Hematopoietic multipotent progenitor cell treated with erythropoietin and hydrocortisone succinate and interleukin-3 and kit ligand, for 8 days (in vitro differentiated cells): ENCODE results near the gene TBPL2.
"Not testable (repeated sequence)": the region's sequence is repeated elsewhere in the genome, so short reads cannot be mapped to it uniquely, and the experiment has no call there.

Experiments used
- DNase-seq: peaks from one replicate; pipeline ENCODE4 v3.0.0-alpha.2; 2015

The TBPL2 gene

DNA sequence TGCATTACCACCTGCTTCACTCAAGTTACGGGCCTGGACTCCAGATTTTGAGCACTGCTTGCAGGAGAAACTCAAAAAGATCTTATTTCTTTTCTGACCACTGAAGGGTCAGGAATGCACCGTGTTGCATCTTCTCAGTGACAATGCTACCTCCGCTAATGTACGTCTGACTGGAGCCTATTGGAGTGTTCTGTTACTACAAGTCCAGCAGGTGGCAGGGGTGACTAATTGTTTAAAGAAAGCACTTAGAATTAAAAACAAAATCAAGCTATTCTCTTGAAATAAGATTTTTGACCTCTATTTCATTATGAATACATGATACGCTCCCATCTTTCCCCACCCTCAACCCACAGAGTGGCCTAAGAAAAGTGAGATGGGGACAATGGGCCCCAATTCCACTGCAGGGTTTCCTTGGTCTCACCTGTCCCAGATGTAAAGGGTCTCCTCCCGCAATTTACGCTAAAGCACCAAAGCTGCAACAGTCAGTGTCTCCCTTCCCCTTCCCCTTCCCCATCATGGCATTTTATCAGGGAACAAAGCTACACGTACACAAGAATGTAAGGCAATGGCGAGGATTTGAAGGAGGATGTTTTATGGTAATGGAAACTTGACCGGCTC is 2.2 kb downstream of the TBPL2 start:
- peak; percentile 75 for DNase-seq

DNA sequence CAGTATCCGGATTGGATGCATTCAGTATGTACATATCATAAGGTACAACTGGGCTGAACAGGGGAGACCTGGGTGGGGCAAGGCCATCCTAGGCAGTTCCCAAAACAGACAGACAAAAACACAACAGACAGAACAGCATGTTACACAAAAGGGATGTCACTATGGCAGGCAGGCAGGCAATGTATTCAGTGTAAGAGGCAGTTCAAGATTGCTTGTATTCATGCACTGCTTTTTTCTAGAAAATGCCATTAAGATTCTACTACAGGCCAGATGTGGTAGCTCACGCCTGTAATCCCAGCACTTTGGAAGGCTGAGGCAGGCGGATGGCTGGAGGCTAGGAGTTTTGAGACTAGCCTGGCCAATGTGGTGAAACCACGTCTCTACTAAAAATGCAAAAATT is 3.5 kb downstream of the TBPL2 start:
- DNase-seq: no peak

DNA sequence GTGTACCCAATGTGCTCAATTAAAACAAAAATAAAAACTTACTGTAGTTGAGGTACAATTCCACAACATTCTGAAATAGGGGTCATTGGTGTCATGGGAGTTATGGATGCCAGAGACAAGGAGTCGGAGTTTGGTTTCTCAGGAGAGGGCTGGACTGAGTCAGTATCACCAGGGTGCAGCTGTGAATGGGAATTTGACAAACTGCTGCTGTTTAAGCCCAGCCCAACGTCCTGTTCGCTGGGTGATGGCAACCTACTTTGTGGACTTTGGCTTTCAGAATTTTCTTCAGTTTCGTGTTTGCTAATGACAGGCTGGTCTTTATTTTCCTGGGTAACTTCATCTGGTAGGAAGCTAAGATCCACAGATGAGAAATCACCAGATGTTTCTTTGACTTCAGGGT is 3.9 kb downstream of the TBPL2 start:
- DNase-seq: no peak

DNA sequence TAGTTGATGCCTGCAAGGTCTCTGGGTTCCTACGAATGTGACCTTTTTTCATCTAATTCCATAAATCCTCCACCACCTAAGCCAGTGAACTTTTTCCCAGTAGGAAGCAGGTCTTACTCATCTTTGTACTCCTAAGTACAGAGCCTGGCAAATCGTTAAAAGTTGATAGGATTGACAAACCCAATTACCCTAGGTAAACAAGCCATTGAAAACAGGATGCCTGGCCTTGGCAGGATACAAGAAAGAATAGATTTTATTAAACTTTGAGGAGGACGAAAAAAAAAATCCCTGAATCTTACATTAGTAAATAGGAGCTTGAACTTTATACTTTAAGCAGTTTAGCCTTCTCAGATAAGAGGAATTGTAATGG is 5.6 kb downstream of the TBPL2 start:
- DNase-seq: no peak

DNA sequence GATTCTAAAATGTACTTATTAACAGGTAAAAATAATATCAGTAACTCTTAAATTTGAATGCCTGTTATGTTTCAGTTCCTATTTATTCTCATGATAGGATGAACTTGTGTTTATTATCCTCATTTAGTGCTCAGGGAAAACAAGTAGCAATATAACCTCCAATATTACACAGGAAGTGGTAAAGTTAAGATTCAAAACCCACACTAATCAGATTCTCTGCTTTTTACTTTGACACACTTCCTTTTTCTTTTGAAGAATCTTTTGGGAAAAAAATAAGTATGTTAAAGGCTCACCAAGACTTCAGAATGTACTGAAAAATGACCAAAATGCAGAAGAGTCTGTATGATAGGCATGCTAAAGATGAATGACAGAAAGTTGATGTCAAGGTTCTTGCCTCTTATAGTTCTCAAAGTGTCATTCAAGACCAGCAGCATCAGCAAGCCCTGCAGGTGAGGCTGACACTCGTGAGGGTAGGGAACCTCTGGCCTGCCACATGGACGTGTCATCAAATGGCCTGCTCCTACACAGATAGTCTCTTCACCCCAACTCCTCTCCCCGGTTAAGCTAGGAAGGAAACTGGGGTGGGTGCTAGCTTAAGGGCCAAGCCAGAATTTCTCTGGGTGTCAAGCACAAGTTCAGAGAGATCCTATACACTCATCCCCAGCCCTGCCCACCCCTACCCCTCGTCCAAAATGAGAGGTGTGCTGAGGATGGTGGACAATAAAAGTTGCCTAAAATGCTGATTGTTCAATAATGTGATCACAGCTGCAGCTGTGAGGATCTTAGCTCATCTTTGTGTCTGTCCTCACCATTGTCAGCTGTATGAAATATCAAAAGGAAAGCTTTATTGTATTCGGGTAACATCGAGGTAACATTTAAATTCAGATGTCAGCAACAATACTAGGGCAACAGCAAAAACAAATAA is 6.3 kb downstream of the TBPL2 start:
- no peak for DNase-seq

DNA sequence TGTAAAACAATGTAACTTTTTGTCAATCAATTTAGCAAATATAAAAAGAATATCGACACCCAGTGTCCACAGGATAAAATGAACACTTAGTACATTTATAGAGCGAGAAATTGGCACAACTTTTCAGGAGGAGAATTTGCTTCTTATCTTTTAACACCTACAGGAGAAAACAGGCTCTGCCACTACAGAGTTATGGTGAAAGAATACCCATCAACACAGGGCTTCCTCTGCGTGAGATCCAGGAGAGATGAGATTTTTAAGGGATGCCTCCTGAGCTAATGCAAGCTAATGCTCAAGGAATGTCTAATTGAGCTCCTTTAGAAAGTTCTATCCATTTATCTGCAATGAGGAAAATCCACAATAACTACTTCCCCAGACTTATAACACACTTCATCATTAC is 7.8 kb downstream of the TBPL2 start:
- no peak for DNase-seq

DNA sequence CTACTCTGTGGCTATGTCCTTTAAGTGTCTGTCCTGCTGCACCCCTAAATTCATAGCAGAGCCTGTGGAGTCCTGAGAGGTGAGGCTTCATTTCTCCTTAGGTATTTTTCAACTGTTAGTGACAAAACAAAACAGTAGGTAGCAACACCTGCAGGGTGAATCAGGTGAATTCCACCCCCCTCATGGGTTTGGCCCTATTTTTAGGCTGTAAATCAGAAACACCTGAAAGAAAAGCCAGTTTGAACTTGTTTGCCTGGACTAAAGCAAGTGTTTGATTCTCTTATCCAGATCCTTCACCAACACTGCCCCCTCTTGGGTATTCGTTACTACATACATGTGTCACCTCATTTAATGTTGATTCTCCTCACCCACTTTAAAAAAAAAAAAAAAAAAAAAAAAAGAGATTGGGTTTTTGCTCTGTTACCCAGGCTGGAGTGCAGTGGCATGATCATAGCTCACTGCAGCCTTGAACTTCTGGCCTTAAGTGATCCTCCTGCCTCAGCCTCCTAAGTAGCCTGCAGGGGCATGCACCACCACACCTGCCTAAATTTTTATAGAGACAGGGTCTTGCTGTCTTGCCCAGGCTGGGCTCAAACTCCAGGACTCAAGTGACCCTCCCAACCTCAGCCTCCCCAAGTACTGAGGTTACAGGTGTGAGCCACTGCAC is 10.3 kb downstream of the TBPL2 start:
- DNase-seq: peak; percentile 89

DNA sequence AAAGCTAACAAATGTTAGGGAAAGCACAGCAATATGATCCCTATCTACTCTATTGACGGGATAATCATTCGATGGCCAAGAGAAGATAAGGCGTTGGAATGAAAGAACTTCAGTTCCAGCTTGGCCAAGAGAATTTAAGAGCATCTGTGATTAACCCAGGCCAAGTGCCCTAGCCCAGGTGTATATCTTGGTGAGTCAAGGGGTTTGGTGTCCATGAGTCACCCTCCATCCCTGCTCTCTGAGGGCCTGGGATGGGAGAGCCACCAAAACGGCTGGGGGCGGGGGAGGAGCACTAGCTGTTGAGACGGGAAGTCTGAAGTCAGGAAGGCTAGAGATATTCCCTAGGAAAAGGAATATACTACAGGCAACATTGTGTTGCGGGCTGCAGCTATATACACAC is 13.0 kb downstream of the TBPL2 start:
- DNase-seq: no peak

DNA sequence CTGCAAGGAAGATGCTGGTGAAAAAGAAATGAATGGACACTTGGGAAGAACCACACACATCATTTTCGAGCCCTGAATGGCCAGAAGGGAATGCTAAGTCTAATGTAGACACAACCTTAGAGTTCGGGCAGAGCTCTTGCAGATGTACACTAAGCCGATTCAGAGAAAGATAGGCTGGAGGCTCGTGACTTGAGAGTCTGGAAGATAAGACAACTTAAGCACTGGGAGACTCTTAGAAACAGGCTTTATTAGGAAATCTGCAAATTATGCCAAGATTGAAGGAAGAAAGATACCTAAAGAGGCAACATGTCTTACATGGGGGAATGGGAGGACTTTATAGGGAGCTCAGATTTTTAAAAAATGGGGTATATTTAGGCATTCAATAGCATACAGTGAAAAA is 13.5 kb downstream of the TBPL2 start:
- no peak for DNase-seq

DNA sequence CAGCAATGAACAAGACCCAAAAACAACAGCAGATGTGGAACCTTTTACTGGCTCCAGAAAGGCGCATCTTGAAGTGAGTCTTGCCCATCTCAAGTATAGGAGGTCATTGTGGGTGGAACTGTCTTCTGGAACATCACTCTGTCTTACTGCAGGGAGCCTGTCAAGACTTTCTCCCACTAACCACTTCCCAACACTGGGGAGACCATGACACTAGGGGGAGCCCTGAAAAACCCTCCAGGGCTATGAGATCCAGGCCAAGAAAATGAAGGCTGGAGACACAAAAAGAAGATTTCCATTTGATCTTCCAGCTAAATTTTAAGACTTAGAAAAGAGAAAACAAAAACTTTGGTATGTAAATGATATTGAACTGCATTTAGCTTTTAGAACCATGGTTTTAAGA is 15.3 kb downstream of the TBPL2 start:
- DNase-seq: no peak

DNA sequence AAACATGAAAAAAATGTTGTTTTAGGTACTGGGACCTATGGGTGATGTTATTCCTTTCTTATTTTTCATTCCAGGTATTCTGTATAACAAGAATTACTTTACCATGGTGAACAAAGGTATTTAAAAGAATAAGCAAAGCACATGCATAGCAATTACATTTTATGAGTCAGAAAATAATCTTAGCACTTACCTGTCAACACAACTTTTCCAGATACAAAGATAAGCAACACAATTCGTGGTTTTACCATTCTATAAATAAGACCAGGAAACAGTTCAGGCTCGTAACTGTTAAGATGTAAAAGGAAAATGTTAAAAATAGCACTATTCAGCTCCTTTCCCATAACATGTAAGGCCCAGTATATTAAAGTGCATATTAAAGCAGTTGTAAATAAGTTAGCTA is 16.4 kb downstream of the TBPL2 start:
- DNase-seq: no peak

DNA sequence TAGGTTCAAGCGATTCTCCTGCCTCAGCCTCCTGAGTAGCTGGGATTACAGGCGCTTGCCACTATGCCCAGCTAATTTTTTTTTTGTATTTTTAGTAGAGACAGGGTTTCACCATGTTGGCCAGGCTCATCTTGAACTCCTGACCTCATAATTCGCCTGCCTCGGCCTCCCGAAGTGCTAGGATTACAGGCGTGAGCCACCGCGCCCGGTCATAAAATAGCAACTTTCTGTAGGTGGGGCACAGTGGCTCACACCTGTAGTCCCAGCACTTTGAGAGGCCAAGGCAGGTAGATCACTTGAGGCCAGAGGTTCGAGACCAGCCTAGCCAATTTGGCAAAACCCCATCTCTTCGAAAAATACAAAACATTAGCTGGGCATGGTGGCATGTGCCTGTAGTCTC is 18.1 kb downstream of the TBPL2 start:
- DNase-seq: not testable (repeated sequence)

DNA sequence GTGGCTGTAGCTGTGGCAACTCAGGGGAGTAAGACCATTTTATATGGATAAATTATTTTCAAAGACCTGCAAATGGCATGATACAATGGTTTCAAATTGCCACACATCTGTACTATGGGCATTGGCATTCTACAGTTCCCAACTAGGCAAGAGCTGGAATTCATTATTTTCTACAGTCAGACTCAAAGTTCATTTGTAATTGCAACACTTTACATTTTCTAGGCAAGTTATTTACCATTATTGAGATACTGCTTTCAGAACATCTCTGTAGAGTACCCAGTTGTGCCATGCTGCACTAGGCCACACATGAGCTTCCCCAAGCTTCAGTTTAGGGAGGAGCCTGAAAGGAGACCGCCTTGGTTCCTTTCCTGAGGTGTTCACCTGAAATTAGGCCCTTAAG is 20.8 kb downstream of the TBPL2 start:
- DNase-seq: no peak

DNA sequence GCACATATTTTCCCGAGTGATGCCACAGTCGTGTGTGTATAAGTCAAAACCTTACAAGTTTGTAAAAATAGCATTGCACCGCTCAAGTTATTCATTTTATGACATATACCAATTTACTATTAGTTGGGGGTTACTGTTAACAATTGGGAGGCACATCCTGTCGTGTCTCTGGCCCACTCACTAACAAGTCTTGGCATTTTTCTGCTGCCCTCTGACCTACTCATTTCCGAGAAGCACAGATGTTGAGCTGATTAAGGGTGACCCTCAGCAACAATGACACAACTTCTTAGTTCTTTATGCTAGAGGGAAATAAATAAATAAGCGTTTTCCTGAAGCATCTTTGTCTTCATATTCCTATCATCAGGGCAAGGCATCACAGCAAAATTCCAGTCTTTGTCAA is 22.0 kb downstream of the TBPL2 start:
- DNase-seq: peak; percentile 15

DNA sequence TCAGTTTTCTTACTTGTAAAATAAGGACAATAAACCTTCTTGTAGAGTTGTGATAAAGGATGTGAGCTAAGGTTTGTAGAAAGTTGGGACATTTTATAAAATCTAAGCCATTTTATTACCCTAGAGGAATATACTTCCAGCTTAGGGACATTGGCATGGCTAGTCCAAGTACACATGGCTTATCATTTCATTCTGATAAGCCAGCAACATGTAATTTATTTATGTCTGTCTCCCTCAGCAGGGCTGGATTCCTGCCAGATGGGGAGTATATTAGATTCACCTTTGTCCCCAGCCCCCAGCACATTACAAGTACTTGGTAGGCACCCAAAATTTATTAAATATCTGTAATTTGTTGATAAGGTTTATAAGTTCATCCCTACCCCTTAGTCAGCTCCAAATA is 22.5 kb downstream of the TBPL2 start:
- peak; percentile 82 for DNase-seq

DNA sequence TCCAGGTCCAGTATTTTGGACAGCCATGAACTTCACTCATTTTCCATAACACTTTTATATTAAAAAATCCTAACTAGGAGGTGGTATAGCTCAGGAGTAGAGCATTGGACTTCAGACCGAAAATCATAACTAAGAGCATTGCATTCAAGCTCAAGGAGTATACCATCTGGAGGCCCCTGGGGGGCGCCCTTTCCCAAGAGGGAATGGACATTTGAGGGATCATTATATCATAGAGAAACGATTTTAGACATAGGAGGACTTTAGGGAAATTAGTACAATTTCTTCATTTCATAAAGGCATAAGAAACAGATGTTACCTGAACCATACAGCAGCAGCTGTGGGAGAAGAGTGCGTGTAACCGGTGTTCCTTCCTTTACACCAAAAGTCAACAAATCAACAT is 23.6 kb downstream of the TBPL2 start:
- DNase-seq: peak; percentile 73

DNA sequence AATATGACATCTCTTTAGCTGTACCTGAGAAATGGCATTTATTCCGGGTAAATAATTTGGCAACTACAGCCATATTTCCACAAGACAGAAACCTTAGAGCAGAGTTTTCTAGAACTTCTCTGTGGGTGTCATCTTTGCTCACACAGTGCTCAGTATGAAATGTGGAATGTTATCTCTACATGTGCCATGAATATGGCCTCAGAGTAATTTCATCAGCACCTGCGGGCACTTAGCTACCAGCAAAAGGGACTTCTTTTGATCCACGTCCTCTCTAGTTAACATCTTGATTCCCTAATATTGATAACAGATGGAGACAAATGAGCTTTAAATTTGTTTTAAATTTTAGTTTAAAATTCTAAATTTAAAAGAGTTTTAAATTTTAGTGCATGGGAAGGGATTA is 25.9 kb downstream of the TBPL2 start:
- DNase-seq: no peak

DNA sequence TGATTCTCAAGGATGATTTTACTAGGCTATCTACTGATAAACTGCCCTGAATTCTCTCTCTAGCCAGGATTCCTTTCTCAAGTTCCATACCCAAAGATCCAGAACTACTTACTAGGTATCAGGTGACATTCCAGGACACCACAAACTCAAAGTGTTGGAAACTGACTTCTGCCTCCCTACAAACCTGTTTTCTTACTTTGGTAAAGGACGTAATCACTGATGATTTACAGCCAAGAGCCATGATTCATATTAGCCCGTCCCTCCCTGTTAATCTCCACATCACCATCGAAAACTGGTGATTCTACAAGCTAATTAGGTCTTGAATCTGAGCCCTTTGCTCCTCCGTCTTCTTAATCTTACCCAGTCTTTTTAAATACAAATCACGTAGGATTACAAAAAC is 27.7 kb downstream of the TBPL2 start:
- no peak for DNase-seq

DNA sequence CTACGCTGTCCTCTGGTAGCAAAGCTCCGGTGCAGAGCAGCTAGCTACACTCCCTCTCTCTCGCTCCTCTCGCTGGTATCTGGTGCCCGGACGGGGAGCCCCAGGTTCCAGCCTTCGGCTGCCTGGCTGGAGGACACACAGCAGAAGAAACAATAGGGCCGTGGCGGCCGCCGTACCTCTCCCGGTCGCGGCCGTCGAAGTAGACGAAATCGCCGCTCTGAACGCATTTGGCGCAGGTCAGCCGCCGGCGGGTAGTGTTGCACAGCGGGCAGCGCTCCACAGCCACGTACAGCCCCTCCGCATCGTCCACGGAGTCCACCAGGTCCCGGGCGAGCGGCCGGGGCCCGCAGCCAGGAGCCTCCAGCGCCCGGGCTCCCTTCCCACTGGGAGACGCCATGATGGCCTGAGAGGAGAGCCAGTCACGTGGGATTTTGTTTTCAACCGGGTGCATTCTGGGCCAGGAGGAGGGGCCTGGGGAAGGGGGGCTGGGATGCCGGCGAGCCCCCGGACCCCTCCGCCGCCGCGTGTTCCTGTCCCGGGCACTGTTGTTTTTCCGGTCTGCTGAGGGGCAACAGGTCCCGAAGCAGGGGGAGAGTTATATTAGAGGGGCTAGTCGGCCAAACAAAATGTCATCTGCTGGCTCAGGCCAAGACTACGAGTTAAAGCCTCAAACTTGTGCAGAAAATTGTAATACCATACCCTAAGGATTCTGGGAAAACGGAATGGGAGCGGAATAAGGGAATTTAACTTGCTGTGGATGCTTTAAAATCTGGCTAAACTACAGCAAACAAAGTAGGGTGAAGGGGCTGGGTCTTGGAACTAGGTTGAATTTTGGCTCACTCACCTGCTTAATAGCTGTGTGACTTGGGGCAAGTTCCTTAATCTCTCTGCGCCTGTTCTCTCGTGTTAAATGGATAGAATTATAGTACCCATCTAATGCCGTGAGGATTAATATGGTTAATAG is 28.7 kb downstream of the TBPL2 start, which contains the start of gene ATG14:
Gene ATG14, minus strand, starts transcription at position 405 of the 964 bp plus-strand sequence. Its CDS starts 8 bp downstream, at position 397.
- peak; percentile 85 for DNase-seq

DNA sequence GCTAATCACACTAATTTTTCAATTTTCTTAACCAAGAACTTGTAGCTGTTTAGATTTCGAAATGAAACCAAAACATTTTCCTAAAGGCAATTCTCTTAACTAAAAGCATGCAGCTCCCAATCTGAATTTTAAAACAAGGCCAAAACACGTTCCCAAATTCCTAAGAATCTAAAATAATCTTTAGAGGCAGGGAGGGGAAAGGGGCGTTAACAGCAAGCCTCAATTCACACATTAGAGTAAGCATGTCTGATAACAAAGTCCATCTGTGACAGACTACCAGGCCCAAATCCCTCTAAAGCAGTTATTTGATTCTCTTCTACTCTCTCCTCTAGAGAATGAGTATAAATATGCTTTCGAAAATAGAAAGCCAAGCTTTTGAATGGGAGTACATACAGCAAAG is 29.5 kb downstream of the TBPL2 start:
- DNase-seq: no peak

DNA sequence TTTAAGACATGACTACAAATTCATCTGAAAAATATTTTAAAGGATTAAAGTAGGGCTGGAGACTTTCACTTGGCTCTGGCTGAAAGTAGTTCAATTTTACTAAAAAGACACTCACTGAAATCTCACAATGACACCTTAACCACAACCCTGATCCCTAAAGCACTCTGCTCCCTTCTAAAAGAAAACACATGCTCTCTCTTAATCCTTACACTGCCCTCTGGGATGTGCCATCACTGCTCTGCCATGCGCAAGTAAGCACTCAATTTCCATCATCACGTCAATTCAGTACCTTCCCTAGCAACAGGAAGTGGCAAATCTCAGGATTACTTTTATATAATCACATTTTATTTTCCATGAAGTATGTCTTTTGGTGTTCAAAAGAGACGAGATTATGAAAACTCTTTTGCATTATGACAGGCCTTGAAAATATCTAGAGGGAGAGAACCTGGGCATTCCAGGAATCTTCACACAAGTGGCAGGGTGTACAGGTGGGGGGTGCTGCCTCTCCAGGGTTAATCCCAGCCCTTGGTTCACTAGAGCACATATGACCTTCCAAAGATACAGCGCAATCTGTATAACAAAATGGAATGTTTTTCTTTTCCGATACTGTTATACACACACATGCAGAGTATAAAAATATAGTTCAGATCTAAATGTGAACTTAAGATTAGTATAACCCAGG is 36.1 kb downstream of the TBPL2 start:
- no peak for DNase-seq

DNA sequence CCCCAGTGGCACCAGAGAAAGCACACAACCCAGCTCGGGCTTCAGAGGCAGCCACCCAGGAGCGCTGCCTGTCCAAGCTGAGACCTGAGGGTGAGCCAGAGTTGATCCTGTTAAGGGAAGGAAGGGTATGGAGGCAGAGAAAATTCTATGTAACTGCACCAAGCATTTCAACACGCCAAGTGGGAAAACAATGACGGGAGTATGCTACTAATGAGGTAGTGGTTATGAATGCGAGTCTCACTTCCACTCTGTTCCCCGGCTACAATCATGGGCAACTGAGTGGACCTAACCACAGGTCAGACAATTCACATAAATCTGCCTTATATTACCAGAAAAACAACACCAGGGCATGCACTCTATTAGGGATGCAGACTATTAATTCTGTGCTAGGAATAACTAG is 38.7 kb downstream of the TBPL2 start:
- DNase-seq: no peak
